ENCODE data around the gene CEMIP.

DNA sequence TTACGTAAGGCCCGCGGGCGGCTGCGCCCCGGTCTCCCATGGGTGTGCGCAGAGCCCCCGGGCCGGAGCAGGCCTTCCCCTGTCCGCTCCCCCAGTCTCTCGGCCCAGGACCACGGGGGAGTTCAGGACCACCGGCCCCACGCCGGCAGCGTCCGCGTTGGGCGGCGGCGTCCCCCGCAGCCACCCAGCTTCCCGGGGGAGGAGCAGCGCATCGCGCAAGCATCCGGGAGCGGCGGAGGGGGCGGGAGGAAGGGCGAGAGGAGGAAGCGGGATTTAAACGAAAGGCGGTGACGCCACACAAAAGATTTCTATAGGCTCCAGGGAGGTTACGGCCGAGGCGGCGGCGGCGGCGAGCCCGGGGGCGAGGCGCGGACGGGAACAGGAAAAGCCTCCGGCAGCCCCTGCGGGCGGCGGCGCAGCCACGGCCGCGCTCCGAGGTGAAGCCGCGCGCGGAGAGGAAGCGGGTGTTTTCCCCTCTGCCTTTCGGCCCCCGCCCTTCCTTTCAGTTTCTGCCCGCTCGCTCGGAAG is 221.5 kb downstream of the CEMIP start, which contains the start of gene TLNRD1:
- TF ChIP-seq, protein P1, sequence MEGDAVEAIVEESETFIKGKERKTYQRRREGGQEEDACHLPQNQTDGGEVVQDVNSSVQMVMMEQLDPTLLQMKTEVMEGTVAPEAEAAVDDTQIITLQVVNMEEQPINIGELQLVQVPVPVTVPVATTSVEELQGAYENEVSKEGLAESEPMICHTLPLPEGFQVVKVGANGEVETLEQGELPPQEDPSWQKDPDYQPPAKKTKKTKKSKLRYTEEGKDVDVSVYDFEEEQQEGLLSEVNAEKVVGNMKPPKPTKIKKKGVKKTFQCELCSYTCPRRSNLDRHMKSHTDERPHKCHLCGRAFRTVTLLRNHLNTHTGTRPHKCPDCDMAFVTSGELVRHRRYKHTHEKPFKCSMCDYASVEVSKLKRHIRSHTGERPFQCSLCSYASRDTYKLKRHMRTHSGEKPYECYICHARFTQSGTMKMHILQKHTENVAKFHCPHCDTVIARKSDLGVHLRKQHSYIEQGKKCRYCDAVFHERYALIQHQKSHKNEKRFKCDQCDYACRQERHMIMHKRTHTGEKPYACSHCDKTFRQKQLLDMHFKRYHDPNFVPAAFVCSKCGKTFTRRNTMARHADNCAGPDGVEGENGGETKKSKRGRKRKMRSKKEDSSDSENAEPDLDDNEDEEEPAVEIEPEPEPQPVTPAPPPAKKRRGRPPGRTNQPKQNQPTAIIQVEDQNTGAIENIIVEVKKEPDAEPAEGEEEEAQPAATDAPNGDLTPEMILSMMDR (IDR thresholded peaks at IDR 0.05; ENCODE audit: low read length): no peak
- TF ChIP-seq EZH2 (optimal IDR thresholded peaks at IDR 0.05; ENCODE audit: low read depth, low read length) (no peak), EZH2phosphoT487 (IDR thresholded peaks at IDR 0.05; ENCODE audit: low read length) (no peak)

All from MM.1S (cell line).